ENCODE results near the gene CILP2. TPM values are rescaled to one million over a fixed set of nuclear protein-coding genes. Genes with fewer than 3 reads are reported as not detected.
A peak's percentile ranks its signal among the peaks of the same experiment; 100 is the strongest.

The CILP2 gene
- total RNA-seq, 2 experiments from 2014 or later: 0.19 to 0.27 TPM

GRCh38 chr19:19508217-19508616 lies 29.8 kb upstream of the CILP2 start:
- no peak for DNase-seq
- intact Hi-C loops (cut with DNase I, micrococcal nuclease): no loop called here
- Mint-ChIP-seq H3K36me3 (ENCODE audit: low read depth) (peaks cover 15% of the 10 kb centered on the region), H3K27ac (no peak overlapping the region), H3K27me3 (no peaks in the 10 kb centered on the region), H3K4me3 (no peak overlapping the region), H3K4me1 (no peaks in the 10 kb centered on the region), H3K9me3 (ENCODE audit: low read depth) (no peaks in the 10 kb centered on the region)
- POLR2A ChIA-PET: no interaction called here
- CTCF ChIA-PET: interaction anchor here (0.7 kb wide), 1 partner anchor 487 kb away, joined by 3 read pairs; no protein-coding TSS in a partner anchor
- ATAC-seq: no peak

GRCh38 chr19:19510432-19510831 lies 27.6 kb upstream of the CILP2 start:
- ATAC-seq (no peak), DNase-seq (no peak)
- peaks cover 2% of the 10 kb centered on the region for H3K4me1 Mint-ChIP-seq
- H3K27ac Mint-ChIP-seq: no peak overlapping the region
- CTCF ChIA-PET: interaction anchor here (0.7 to 1.6 kb wide), 3 partner anchors 31 to 109 kb away, joined by 3 to 4 read pairs (median 3); no protein-coding TSS in a partner anchor
- POLR2A ChIA-PET: no interaction called here
- H3K9me3 Mint-ChIP-seq (ENCODE audit: low read depth): no peaks in the 10 kb centered on the region
- no peaks in the 10 kb centered on the region for H3K27me3 Mint-ChIP-seq
- intact Hi-C loops (cut with DNase I, micrococcal nuclease): no loop called here
- H3K4me3 Mint-ChIP-seq: no peak overlapping the region
- peaks cover 14% of the 10 kb centered on the region for H3K36me3 Mint-ChIP-seq (ENCODE audit: low read depth)

- H3K4me1 Mint-ChIP-seq: peaks cover 12% of the 10 kb centered on the region
- no peak overlapping the region for H3K27ac Mint-ChIP-seq
- H3K4me3 Mint-ChIP-seq: no peak overlapping the region
- CTCF ChIA-PET: interaction anchor here (0.7 to 3.5 kb wide), 2 partner anchors 23 to 638 kb away, joined by 4 to 11 read pairs; no protein-coding TSS in a partner anchor
- POLR2A ChIA-PET: interaction anchor here (0.6 to 1.1 kb wide), 3 partner anchors 62 to 191 kb away, joined by 3 to 4 read pairs (median 3); no protein-coding TSS in a partner anchor
- ATAC-seq (no peak), DNase-seq (no peak)
- H3K9me3 Mint-ChIP-seq (ENCODE audit: low read depth): no peaks in the 10 kb centered on the region
- intact Hi-C loops (cut with DNase I, micrococcal nuclease): no loop called here
- H3K36me3 Mint-ChIP-seq (ENCODE audit: low read depth): peaks cover 3% of the 10 kb centered on the region
- no peaks in the 10 kb centered on the region for H3K27me3 Mint-ChIP-seq
Measured at GRCh38 chr19:19513682-19514081, 24.4 kb upstream of the CILP2 start.

- H3K36me3 Mint-ChIP-seq (ENCODE audit: low read depth): peaks cover 5% of the 10 kb centered on the region
- no peak overlapping the region for H3K27ac Mint-ChIP-seq
- H3K9me3 Mint-ChIP-seq (ENCODE audit: low read depth): no peaks in the 10 kb centered on the region
- intact Hi-C loops (cut with DNase I, micrococcal nuclease): no loop called here
- ChIA-PET POLR2A (interaction anchor here (0.6 to 1.1 kb wide), 2 partner anchors 63 to 129 kb away, joined by 3 read pairs; no protein-coding TSS in a partner anchor), CTCF (interaction anchor here (0.7 to 3.5 kb wide), 2 partner anchors 24 to 638 kb away, joined by 4 to 11 read pairs; no protein-coding TSS in a partner anchor)
- no peak for DNase-seq
- no peak for ATAC-seq
- peak overlapping the region; percentile 21 for H3K4me3 Mint-ChIP-seq
- H3K27me3 Mint-ChIP-seq: no peaks in the 10 kb centered on the region
- H3K4me1 Mint-ChIP-seq: peaks cover 15% of the 10 kb centered on the region
Measured at GRCh38 chr19:19514215-19514657, 23.8 kb upstream of the CILP2 start.

GRCh38 chr19:19514881-19515641 lies 23.0 kb upstream of the CILP2 start, which contains the start of gene TSSK6:
TSSK6 (minus strand) TSS chr19:19515548; CDS start chr19:19515427, 121 bp downstream.
- POLR2A ChIA-PET: interaction anchor here (1.0 to 1.7 kb wide), 3 partner anchors 13 to 27 kb away, joined by 3 to 7 read pairs (median 4); partner anchors contain the start of gene YJEFN3

GRCh38 chr19:19515642-19516519 lies 22.2 kb upstream of the CILP2 start, which contains the start of gene NDUFA13:
NDUFA13 (plus strand) TSS chr19:19516225; CDS start chr19:19516239, 14 bp downstream.
- ChIA-PET CTCF (interaction anchor here (0.6 to 2.2 kb wide), 8 partner anchors 16 to 366 kb away, joined by 3 to 7 read pairs (median 4); no protein-coding TSS in a partner anchor), POLR2A (interaction anchor here (0.6 to 1.7 kb wide), 6 partner anchors 12 to 232 kb away, joined by 3 to 7 read pairs (median 4); partner anchors contain the start of gene YJEFN3)
- DNase-seq (peak; percentile 95), ATAC-seq (peak; percentile 94)
- peak within 1 kb of the TSS; percentile 92 for H3K27ac Mint-ChIP-seq
- intact Hi-C loops (cut with DNase I, micrococcal nuclease): loop anchor here in 1 of 2 experiments (1.0 to 2.0 kb wide), 8 partner anchors 25 to 453 kb away; partner anchors contain the start of genes ATP13A1, BORCS8, GMIP and MAU2
- peaks cover 25% of the 10 kb centered on the region for H3K4me1 Mint-ChIP-seq
- H3K9me3 Mint-ChIP-seq (ENCODE audit: low read depth): no peaks in the 10 kb centered on the region
- H3K36me3 Mint-ChIP-seq (ENCODE audit: low read depth): peaks cover 20% of the 10 kb centered on the region
- H3K27me3 Mint-ChIP-seq: no peaks in the 10 kb centered on the region
- H3K4me3 Mint-ChIP-seq: peak within 1 kb of the TSS; percentile 83

More at GRCh38 chr19:19514881-19515641, 23.0 kb upstream of the CILP2 start, which contains the start of gene TSSK6:
- Mint-ChIP-seq H3K9me3 (ENCODE audit: low read depth) (no peaks in the 10 kb centered on the region), H3K27me3 (no peaks in the 10 kb centered on the region), H3K4me3 (peak within 1 kb of the TSS; percentile 83), H3K36me3 (ENCODE audit: low read depth) (peaks cover 13% of the 10 kb centered on the region), H3K4me1 (peaks cover 19% of the 10 kb centered on the region), H3K27ac (peak within 1 kb of the TSS; percentile 92)
- CTCF ChIA-PET: interaction anchor here (0.6 to 2.2 kb wide), 6 partner anchors 17 to 365 kb away, joined by 3 to 7 read pairs (median 4); no protein-coding TSS in a partner anchor
- no peak for ATAC-seq
- no peak for DNase-seq
- intact Hi-C loops (cut with DNase I, micrococcal nuclease): no loop called here

- ChIA-PET POLR2A (interaction anchor here (0.7 to 1.6 kb wide), 2 partner anchors 24 to 131 kb away, joined by 4 read pairs; no protein-coding TSS in a partner anchor), CTCF (no interaction called here)
- DNase-seq: no peak
- ATAC-seq: no peak
- H3K9me3 Mint-ChIP-seq (ENCODE audit: low read depth): no peaks in the 10 kb centered on the region
- peaks cover 22% of the 10 kb centered on the region for H3K36me3 Mint-ChIP-seq (ENCODE audit: low read depth)
- intact Hi-C loops (cut with DNase I, micrococcal nuclease): loop anchor here in 1 of 2 experiments (2.0 kb wide), 1 partner anchor 216 kb away; the partner anchor contains the start of gene ZNF14
- peak overlapping the region; percentile 92 for H3K27ac Mint-ChIP-seq
- no peaks in the 10 kb centered on the region for H3K27me3 Mint-ChIP-seq
- peaks cover 27% of the 10 kb centered on the region for H3K4me1 Mint-ChIP-seq
- H3K4me3 Mint-ChIP-seq: peak overlapping the region; percentile 83
Measured at GRCh38 chr19:19517235-19517619, 20.8 kb upstream of the CILP2 start.

GRCh38 chr19:19520989-19521388 lies 17.1 kb upstream of the CILP2 start:
- ATAC-seq (no peak), DNase-seq (no peak)
- POLR2A ChIA-PET: no interaction called here
- H3K4me1 Mint-ChIP-seq: peaks cover 34% of the 10 kb centered on the region
- H3K27ac Mint-ChIP-seq: no peak overlapping the region
- no peaks in the 10 kb centered on the region for H3K27me3 Mint-ChIP-seq
- no peaks in the 10 kb centered on the region for H3K9me3 Mint-ChIP-seq (ENCODE audit: low read depth)
- CTCF ChIA-PET: interaction anchor here (1.7 kb wide), 1 partner anchor 11 kb away, joined by 7 read pairs; no protein-coding TSS in a partner anchor
- H3K4me3 Mint-ChIP-seq: no peak overlapping the region
- intact Hi-C loops (cut with DNase I, micrococcal nuclease): no loop called here
- H3K36me3 Mint-ChIP-seq (ENCODE audit: low read depth): peaks cover 27% of the 10 kb centered on the region

- Mint-ChIP-seq H3K27ac (peak overlapping the region; percentile 37), H3K27me3 (no peaks in the 10 kb centered on the region), H3K36me3 (ENCODE audit: low read depth) (peaks cover 32% of the 10 kb centered on the region), H3K9me3 (ENCODE audit: low read depth) (no peaks in the 10 kb centered on the region), H3K4me1 (peaks cover 23% of the 10 kb centered on the region), H3K4me3 (no peak overlapping the region)
- POLR2A ChIA-PET: no interaction called here
- DNase-seq (no peak), ATAC-seq (no peak)
- CTCF ChIA-PET: interaction anchor here (1.2 kb wide), 1 partner anchor 9 kb away, joined by 5 read pairs; no protein-coding TSS in a partner anchor
- intact Hi-C loops (cut with DNase I, micrococcal nuclease): no loop called here
Measured at GRCh38 chr19:19523177-19523576, 14.9 kb upstream of the CILP2 start.

GRCh38 chr19:19524053-19524452 lies 14.0 kb upstream of the CILP2 start:
- Mint-ChIP-seq H3K36me3 (ENCODE audit: low read depth) (peaks cover 31% of the 10 kb centered on the region), H3K9me3 (ENCODE audit: low read depth) (no peaks in the 10 kb centered on the region), H3K27me3 (no peaks in the 10 kb centered on the region), H3K27ac (no peak overlapping the region), H3K4me1 (peaks cover 22% of the 10 kb centered on the region), H3K4me3 (no peak overlapping the region)
- intact Hi-C loops (cut with DNase I, micrococcal nuclease): no loop called here
- ChIA-PET POLR2A (no interaction called here), CTCF (interaction anchor here (1.2 kb wide), 1 partner anchor 8 kb away, joined by 5 read pairs; no protein-coding TSS in a partner anchor)
- no peak for ATAC-seq
- no peak for DNase-seq
